Fibroblast of mammary gland (primary cell): ENCODE data around the gene CDH15.
A peak's percentile ranks its signal among the peaks of the same experiment; 100 is the strongest.

Experiments used
- DNase-seq: peaks from one replicate; pipeline ENCODE4 v3.0.0-alpha.2; 2010; ENCODE audit warnings: low read depth
- H3K4me3 ChIP-seq: 2 replicates; pipeline ENCODE4 v1.5.1; 2011; ENCODE audit warnings: low read depth, mild to moderate bottlenecking, low read length, moderate library complexity; ENCODE audit not compliant: control insufficient read depth
- TF ChIP-seq, protein P1 (sequence below): conservative IDR thresholded peaks from 2 replicates; pipeline ENCODE4 v1.5.1; 2011; ENCODE audit warnings: low read depth, low read length, inconsistent platforms; ENCODE audit not compliant: control insufficient read depth, insufficient read depth

CDH15 gene

DNA sequence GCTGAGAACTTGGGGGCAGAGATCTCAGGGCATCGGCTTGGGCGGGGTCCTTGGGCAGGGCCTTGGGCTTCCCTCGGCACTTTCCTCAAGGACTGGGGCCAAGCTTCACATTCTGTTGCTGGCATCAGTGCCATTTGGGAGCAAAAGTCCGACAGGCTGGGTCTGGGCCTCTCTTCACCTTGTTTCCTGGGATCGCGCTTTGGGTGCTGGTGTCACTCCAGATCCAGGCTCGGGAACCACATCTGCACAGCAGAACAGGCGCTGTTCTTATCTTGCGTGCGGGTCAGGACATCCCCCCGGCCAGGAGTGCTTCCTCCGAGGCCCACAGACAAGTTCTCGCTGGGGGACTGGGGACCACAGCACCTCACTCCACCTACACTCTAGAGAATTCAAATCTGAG is 31.1 kb upstream of the CDH15 start:
- TF ChIP-seq, protein P1, sequence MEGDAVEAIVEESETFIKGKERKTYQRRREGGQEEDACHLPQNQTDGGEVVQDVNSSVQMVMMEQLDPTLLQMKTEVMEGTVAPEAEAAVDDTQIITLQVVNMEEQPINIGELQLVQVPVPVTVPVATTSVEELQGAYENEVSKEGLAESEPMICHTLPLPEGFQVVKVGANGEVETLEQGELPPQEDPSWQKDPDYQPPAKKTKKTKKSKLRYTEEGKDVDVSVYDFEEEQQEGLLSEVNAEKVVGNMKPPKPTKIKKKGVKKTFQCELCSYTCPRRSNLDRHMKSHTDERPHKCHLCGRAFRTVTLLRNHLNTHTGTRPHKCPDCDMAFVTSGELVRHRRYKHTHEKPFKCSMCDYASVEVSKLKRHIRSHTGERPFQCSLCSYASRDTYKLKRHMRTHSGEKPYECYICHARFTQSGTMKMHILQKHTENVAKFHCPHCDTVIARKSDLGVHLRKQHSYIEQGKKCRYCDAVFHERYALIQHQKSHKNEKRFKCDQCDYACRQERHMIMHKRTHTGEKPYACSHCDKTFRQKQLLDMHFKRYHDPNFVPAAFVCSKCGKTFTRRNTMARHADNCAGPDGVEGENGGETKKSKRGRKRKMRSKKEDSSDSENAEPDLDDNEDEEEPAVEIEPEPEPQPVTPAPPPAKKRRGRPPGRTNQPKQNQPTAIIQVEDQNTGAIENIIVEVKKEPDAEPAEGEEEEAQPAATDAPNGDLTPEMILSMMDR = no peak
- H3K4me3 ChIP-seq = no peak overlapping the region
- DNase-seq = no peak

DNA sequence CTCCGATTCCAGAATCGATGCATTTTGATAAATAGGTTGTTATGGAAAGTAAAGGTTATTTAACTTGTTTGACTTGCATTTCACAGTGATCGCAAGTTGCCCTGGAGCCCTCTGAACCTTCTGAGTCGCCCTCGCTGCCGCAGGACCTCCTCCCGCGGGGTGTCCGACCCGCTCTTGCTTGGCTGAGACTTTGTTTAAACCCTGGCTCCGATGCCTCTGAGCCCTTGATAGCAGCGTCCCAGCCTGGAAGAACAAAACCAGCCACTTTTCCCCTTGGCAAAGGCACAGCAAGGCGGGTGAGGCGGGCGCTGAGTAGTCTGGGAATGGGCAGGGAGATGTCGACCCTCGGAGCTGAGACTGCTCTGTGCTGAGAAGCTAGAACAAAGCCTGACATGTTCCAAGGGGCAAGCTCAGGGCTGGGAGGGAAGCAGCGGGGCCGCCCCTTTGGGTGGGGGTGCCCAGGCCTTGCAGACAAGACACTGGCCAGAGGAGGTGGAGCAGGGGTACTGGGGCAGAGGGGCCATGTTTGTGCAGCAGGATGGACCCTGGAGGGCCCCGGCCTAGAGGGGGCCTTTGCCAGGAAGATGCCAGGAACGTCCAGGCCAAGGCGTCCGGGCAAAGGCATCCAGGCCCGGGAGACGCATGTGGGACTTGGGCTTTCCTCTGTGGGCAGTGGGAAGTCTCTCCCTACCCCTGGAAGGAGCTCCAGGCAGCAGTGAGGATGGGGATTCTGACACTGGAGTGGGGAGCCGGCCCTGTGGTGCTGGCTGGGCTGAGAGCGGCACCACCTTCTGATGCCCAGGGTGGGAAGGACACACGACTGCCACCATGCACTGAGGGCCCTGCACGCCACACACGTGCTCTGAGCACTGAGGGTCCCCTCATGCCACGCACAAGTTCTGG is 30.3 kb upstream of the CDH15 start:
- TF ChIP-seq, protein P1 = no peak
- no peak overlapping the region for H3K4me3 ChIP-seq
- no peak for DNase-seq

DNA sequence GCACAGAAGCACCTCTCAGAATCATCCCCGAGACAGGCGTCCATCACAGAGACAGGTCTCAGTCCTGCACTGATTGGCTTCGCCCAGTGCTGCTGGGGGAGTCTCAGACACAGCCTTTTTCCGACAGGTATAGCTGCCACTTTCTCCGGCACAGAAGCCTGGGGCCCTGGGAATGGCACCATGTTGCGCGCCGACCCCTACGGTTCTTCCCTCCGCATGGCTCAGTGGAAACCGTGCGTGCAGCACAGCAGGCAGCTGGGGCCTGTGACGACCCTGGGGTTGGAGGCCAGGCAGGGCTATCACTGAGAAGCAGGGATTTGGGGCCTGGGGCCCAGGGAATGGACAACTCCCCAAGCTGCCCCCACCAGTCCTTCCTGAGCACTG is 29.7 kb upstream of the CDH15 start:
- TF ChIP-seq, protein P1 = no peak
- no peak for DNase-seq
- no peak overlapping the region for H3K4me3 ChIP-seq

DNA sequence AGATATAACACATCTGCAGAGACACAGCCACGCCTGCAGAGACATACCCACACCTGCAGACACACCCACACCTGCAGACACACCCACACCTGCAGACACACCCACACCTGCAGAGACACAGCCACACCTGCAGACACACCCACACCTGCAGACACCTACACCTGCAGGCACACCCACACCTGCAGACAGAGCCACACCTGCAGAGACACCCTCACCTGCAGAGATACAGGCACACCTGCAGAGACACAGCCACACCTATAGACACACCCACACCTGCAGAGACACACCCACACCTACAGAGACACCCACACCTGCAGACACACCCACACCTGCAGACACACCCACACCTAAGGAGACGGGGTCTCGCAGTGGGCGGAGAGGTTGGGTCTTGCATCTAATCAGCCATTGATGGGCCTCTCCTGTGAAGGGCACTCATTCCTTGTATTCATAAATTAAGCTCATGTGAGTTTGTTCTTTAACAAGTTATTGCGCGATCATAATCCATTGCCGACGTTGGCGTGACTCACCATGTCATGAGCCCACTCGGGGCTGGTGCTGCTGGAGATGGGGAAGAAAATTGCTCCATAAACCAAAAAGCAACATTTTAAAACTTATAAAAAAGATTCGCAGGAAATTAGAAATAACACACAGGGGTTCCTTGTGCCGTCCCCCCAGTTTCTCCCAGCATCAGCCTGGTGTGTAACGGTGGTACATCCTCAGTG is 28.9 kb upstream of the CDH15 start:
- DNase-seq = peak; percentile 15

DNA sequence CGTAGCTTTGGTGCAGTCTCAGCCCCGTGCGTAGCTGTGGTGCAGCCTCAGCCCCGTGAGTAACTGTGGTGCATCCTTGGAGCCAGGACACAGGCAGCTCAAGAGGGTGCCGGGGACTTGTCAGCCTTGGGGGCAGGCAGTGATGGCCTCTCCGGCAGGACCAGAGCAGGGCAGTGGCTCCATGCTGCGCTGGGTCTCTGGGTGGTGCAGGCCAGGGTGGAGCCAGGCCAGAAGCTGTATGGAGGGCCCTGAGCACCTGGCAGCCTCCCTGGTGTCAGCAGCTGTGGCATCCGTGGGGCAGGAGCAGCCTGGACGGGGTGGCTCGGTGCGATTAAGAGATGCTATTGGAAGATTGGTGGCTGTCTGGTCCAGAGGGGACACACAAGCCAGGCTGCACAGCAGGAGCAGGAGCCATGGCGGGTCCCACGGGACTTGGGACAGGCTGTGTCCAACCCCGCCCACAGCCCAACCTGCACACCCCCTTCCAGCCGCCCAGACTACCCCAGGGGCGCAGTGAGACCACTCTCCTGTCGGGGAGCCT is 28.3 kb upstream of the CDH15 start:
- H3K4me3 ChIP-seq = no peak overlapping the region
- TF ChIP-seq, protein P1 = no peak
- no peak for DNase-seq

More for the DNA sequence above, 28.9 kb upstream of the CDH15 start:
- no peak overlapping the region for H3K4me3 ChIP-seq
- TF ChIP-seq, protein P1 = no peak

DNA sequence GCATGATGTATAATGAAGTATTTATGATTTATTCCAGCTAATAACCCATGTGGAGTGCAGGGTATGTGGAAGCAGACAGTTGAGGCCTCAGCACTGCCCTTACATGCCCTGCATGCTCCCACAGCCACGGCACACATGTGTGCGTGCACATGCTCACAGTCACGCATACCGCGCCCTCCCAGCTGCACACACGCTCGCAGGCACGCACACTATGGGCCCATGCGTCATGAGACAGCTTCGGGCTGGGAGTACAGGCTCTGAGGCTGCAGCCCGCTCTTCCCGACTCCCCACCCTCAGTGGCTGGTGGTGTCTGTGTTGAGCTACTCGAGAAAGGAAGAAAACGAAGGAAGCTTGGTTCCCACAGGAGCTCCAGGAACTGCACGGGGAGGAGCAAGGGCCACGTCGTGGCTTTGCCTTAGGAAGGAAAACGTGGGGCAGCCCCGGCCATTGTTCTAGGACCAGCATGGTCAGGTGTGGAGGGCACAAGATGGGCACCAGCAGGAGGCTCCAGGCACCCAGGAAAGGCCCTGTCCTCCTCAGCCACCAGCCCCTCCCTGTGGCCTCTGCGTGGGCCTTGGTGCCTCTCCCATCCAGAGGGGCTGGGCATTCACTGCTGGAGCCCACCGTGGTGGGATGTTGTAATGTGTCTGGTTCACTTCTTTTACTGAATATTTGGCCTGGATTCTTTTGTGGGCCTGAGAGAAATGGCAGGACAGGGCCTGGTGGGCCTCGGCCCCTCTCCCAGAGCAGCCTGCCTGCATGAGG is 27.5 kb upstream of the CDH15 start:
- TF ChIP-seq, protein P1 = no peak
- H3K4me3 ChIP-seq = no peak overlapping the region
- no peak for DNase-seq
